NCI-H345 treated with DMSO at 0.1 percent for 48 hours (cell line): ENCODE results near the gene RAB11FIP2.

Experiments
- DNase-seq: peaks from one replicate; lab custom pipeline; 2025; ENCODE audit not compliant: unreplicated experiment; lab: John Stamatoyannopoulos, UW

The RAB11FIP2 gene

DNA sequence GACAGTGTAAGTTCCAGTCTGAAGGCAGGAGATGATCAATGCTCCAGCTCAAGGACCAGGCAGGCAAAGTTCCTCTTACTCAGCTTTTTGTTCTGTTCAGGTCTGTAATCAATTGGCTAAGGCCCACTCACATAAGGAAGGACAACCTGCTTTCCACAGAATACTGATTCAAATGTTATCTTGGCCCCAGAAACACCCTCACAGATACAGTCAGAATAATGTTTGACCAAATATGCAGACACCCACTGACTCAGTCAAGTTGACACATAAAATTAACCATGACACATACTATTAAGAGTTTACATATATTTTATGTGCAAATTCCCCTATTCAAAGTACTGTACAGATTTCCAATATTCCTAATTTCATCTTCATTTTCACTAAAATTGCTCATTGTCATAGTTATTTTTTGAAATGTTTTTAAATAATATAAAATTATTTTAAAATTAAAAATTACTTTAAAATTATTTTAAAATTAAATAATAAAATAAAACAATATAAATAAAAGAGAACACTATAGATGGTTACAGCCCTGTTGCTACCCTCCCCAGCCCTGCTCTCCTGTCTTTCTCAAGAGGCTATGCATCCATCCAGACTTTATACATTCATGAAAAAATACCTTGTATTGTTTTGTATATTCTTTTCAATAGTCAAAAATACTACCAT lies 59.4 kb downstream of the RAB11FIP2 start:
- DNase-seq, result no peak

GRCh38 chr10:117983961-117984360 lies 62.8 kb downstream of the RAB11FIP2 start:
- no peak for DNase-seq

GRCh38 chr10:117980755-117981702 lies 65.7 kb downstream of the RAB11FIP2 start:
- DNase-seq, result no peak

- DNase-seq, result no peak
Observed at GRCh38 chr10:117980216-117980615, 66.5 kb downstream of the RAB11FIP2 start.

GRCh38 chr10:117972168-117972837 lies 74.4 kb downstream of the RAB11FIP2 start:
- DNase-seq, result no peak

DNA sequence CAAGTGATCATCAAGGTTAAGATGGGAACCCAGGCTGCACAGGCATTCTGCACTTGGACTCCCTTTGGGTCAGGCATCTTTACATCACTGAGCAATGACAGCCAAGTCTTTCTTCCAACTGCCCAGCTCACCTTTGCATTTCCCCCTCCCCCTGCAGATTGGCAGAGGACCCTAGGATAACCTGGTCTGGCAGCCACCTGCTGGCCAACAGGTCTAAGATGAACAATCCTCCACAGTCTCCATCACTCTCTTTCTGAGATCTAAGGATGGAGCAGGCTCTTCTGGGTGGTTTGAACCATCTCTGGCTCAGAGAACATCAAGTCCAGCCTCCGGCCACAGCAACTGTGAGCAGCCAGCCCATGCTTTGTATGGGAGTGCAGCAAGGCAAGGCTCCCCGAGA lies 75.8 kb downstream of the RAB11FIP2 start:
- DNase-seq, result no peak

GRCh38 chr10:117969592-117969991 lies 77.1 kb downstream of the RAB11FIP2 start:
- DNase-seq, result no peak

- DNase-seq, result no peak
Observed at GRCh38 chr10:117968354-117969182, 78.2 kb downstream of the RAB11FIP2 start.

DNA sequence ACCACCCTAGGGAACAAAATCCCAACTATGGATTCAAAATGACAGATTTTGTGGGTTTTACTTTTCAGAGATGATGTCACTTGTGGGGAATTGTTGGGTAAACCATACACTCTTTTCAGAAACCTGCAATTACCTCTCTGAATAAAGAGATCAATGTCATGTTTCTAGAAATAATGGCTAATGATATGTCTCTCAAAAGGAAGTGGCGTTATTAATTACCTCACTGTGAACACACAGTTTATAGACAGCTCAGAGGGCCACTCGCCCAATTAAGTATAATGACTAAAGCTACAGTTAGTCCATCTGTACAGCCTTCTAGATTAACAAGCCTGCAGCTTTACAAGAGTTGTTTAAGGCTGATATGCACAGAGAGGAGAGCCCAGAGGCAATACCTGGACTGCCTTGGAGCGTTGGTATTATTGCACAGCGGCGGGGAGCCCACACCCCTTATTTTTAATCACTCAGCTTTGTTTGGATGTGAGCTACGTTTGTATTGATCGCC lies 79.5 kb downstream of the RAB11FIP2 start:
- no peak for DNase-seq

- no peak for DNase-seq
Observed at GRCh38 chr10:117965984-117966383, 80.8 kb downstream of the RAB11FIP2 start.

DNA sequence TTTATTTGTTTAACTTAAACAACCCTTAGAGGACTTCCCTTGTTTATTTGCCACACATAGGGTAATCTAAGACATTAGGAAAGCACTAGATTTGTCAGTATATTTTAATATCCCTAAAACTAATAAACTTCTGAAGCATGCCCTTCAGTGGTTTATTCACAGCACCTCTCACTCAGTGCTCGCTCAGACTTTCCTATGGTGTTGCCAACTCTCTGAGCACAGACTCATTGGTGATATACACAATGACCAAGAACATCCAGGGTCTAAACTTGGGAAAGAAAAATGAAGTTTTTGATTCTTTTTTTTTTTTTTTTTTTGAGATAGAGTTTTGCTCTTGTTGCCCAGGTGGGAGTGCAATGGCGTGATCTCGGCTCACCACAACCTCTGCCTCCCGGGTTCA lies 82.2 kb downstream of the RAB11FIP2 start:
- DNase-seq, result no peak

- no peak for DNase-seq
Observed at GRCh38 chr10:117960345-117960935, 86.3 kb downstream of the RAB11FIP2 start.

GRCh38 chr10:117956972-117957371 lies 89.8 kb downstream of the RAB11FIP2 start:
- DNase-seq, result no peak

DNA sequence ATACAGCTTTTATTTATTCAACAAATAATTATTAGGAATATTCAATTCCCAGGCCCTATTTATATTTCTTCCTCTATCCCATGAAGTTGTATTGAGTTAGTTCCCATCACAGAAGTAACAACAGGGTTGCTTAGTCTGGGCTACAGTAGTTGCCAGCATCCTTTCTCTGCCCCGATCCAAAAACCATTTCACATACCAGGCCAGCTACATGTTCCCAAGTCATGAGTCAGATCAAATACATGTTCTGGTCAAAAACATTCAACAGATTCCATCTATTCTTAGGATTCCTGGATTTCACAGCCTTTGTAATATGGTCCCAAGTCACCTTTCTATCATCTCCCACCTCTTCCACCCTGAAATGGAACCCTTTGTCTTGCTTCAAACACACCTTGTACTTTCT lies 91.6 kb downstream of the RAB11FIP2 start:
- no peak for DNase-seq
